ENCODE results near the gene PLD5.
"Not testable (repeated sequence)": the region's sequence is repeated elsewhere in the genome, so short reads cannot be mapped to it uniquely, and the experiment has no call there.

DNA sequence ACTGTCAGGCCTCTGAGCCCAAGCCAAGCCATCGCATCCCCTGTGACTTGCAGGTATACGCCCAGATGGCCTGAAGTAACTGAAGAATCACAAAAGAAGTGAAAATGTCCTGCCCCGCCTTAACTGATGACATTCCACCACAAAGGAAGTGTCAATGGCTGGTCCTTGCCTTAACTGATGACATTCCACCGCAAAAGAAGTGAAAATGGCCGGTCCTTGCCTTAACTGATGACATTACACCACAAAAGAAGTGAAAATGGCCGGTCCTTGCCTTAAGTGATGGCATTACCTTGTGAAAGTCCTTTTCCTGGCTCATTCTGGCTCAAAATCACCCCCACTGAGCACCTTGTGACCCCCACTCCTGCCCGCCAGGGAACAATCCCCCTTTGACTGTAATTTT lies 314.2 kb downstream of the PLD5 start:
- TF ChIP-seq, protein P1, sequence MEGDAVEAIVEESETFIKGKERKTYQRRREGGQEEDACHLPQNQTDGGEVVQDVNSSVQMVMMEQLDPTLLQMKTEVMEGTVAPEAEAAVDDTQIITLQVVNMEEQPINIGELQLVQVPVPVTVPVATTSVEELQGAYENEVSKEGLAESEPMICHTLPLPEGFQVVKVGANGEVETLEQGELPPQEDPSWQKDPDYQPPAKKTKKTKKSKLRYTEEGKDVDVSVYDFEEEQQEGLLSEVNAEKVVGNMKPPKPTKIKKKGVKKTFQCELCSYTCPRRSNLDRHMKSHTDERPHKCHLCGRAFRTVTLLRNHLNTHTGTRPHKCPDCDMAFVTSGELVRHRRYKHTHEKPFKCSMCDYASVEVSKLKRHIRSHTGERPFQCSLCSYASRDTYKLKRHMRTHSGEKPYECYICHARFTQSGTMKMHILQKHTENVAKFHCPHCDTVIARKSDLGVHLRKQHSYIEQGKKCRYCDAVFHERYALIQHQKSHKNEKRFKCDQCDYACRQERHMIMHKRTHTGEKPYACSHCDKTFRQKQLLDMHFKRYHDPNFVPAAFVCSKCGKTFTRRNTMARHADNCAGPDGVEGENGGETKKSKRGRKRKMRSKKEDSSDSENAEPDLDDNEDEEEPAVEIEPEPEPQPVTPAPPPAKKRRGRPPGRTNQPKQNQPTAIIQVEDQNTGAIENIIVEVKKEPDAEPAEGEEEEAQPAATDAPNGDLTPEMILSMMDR (IDR thresholded peaks at IDR 0.05), result not testable (repeated sequence)
- TF ChIP-seq POLR2A (IDR thresholded peaks at IDR 0.05), result not testable (repeated sequence)

Measured in ovary (tissue), 3 donors.